ENCODE results near the gene LYRM1. TPM values are rescaled to one million over a fixed set of nuclear protein-coding genes. Genes with fewer than 3 reads are reported as not detected.

The LYRM1 gene
- total and polyA plus RNA-seq, 2 of the 8 experiments (the other 6 are each of a cell fraction or from before 2014, with no cell fraction given) = 11.6 to 13.4 TPM

GRCh38 chr16:20883554-20884239, 16.9 kb upstream of the LYRM1 start (continued):
- TF ChIP-seq NANOG (IDR thresholded peaks at IDR 0.05; ENCODE audit: insufficient read depth, low read depth, low read length, poor library complexity, severe bottlenecking) (no peak), SAP30 (IDR thresholded peaks at IDR 0.05; ENCODE audit: insufficient read depth, insufficient replicate concordance, low read length) (no peak), SRF (IDR thresholded peaks at IDR 0.05; ENCODE audit: low read depth, low read length) (no peak), SP2 (IDR thresholded peaks at IDR 0.05; ENCODE audit: low read length) (no peak), CTCF (IDR thresholded peaks at IDR 0.05; ENCODE audit: control extremely low read depth in 1 of 3, insufficient read depth in 1 of 3, low read depth in 1 of 3, low read length in 3 of 3) (no peak)
